Suprapubic skin (tissue), 4 donors: Measurements from ENCODE around the gene CDCA7L. TPM values are rescaled to one million over a fixed set of nuclear protein-coding genes. Genes with fewer than 3 reads are reported as not detected.
"Not testable (repeated sequence)": the region's sequence is repeated elsewhere in the genome, so short reads cannot be mapped to it uniquely, and the experiment has no call there.

Experiments used
- DNase-seq, 2 donors: peaks; one replicate each; pipeline ENCODE4 v3.0.0-alpha.2; 2019; ENCODE audit warnings: low spot score in 2 of 2
- H3K27ac ChIP-seq: fragments of 200-600 bp; sonication (generic); one replicate; pipeline ENCODE4 v1.5.1; 2019
- H3K27me3 ChIP-seq: fragments of 200-600 bp; sonication (generic); one replicate; pipeline ENCODE4 v1.5.1; 2019
- H3K36me3 ChIP-seq: fragments of 200-600 bp; sonication (generic); one replicate; pipeline ENCODE4 v1.5.1; 2019
- H3K4me1 ChIP-seq: fragments of 200-600 bp; sonication (generic); one replicate; pipeline ENCODE4 v1.5.1; 2019
- H3K4me3 ChIP-seq: fragments of 200-600 bp; sonication (generic); one replicate; pipeline ENCODE4 v1.5.1; 2019; ENCODE audit warnings: mild to moderate bottlenecking
- H3K9me3 ChIP-seq: fragments of 200-600 bp; sonication (generic); one replicate; pipeline ENCODE4 v1.5.1; 2019
- EP300 ChIP-seq: sonication (generic); formaldehyde crosslinking; IDR thresholded peaks from one replicate; pipeline ENCODE4 v1.6.1; 2017; ENCODE audit warnings: antibody characterized with exemption
- POLR2A ChIP-seq, 2 donors: fragments of 450-650 bp; IDR thresholded peaks; one replicate each; pipeline ENCODE4 v1.6.1; 2017; ENCODE audit warnings: antibody characterized with exemption in 2 of 2, mild to moderate bottlenecking in 2 of 2, moderate library complexity in 2 of 2
- POLR2AphosphoS5 ChIP-seq, 3 donors: sonication (generic); formaldehyde crosslinking; IDR thresholded peaks; one replicate each; pipeline ENCODE4 v1.6.1; 2017; ENCODE audit warnings: antibody characterized with exemption in 3 of 3
- WGBS: methylation state at CpG from one replicate; pipeline ENCODE4 v1.1.5; 2018; 5-methylcytosine and 5-hydroxymethylcytosine counted together
- total RNA-seq, 4 donors: library from RNA; depleted of rRNA; stranded (reverse); fragments of >200 nt; gene quantifications; one replicate each; pipeline ENCODE4 v1.1.0, GENCODE V29; 2016
- TF ChIP-seq, protein P1 (sequence below), 2 donors: fragments of 200-600 bp in 1 of 2; fragments of 450-650 bp in 1 of 2; sonication (generic) in 1 of 2; IDR thresholded peaks; one replicate each; pipeline ENCODE4 v1.5.1; 2016 to 2019; ENCODE audit warnings: antibody characterized with exemption in 2 of 2, mild to moderate bottlenecking in 1 of 2, moderate library complexity in 1 of 2

CDCA7L gene
- total RNA-seq, 4 donors from 2014 or later, result 26.2 to 138 (median 44.0) TPM

- peaks cover 24% of the 10 kb centered on the region for H3K4me1 ChIP-seq
- no peak overlapping the region for H3K4me3 ChIP-seq
- 95% methylated on average over 3 of the region's 3 CpGs for WGBS
- no peaks in the 10 kb centered on the region for H3K36me3 ChIP-seq
- DNase-seq, result no peak
- H3K27ac ChIP-seq, result no peak overlapping the region
- H3K9me3 ChIP-seq, result no peaks in the 10 kb centered on the region
- TF ChIP-seq POLR2A (IDR thresholded peaks at IDR 0.05), result no peak
- no peaks in the 10 kb centered on the region for H3K27me3 ChIP-seq
Measured at GRCh38 chr7:21939858-21940372, 5.8 kb downstream of the CDCA7L start.

DNA sequence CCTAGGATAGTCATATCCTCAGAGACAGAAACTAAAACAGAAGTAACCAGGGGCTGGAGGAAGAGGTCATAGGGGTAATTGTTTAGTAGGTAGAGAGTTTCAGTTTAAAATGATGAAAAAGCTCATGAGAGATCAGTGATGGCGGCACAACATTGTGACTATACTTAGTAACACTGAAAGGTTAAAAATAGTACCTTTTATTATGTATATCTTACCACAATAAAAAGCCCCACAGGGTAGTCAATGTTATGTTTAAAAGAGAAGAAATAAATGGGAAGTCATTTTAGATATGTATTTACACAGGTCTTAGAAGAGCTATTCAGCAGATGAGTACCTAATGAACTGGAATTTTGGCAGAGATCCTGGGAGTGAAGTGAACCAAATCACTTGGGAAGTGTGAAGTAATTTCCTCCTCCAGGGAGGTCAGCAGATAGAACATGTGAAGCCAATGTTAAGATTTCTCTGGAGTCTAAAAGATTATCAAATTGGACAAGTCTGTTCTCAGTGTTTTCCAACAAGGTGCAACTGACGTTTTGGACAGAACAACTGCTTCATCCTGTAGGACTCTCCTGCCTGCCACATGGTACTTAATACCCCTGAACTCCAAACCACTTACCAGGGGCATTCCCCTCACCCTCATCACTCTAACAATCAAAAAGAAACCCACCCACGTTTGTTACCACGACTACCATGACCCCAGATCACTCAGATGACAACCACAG is 6.4 kb downstream of the CDCA7L start:
- H3K4me3 ChIP-seq, result no peak overlapping the region
- TF ChIP-seq EP300 (no peak), POLR2A (IDR thresholded peaks at IDR 0.05) (no peak), POLR2AphosphoS5 (IDR thresholded peaks at IDR 0.05) (no peak)
- TF ChIP-seq, protein P1, sequence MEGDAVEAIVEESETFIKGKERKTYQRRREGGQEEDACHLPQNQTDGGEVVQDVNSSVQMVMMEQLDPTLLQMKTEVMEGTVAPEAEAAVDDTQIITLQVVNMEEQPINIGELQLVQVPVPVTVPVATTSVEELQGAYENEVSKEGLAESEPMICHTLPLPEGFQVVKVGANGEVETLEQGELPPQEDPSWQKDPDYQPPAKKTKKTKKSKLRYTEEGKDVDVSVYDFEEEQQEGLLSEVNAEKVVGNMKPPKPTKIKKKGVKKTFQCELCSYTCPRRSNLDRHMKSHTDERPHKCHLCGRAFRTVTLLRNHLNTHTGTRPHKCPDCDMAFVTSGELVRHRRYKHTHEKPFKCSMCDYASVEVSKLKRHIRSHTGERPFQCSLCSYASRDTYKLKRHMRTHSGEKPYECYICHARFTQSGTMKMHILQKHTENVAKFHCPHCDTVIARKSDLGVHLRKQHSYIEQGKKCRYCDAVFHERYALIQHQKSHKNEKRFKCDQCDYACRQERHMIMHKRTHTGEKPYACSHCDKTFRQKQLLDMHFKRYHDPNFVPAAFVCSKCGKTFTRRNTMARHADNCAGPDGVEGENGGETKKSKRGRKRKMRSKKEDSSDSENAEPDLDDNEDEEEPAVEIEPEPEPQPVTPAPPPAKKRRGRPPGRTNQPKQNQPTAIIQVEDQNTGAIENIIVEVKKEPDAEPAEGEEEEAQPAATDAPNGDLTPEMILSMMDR (IDR thresholded peaks at IDR 0.05), result no peak
- H3K9me3 ChIP-seq, result no peaks in the 10 kb centered on the region
- no peaks in the 10 kb centered on the region for H3K36me3 ChIP-seq
- peaks cover 18% of the 10 kb centered on the region for H3K4me1 ChIP-seq
- no peak for DNase-seq
- no peaks in the 10 kb centered on the region for H3K27me3 ChIP-seq
- no peak overlapping the region for H3K27ac ChIP-seq
- WGBS, result 72% methylated on average over 4 of the region's 4 CpGs

- Histone ChIP-seq H3K27me3 (no peaks in the 10 kb centered on the region), H3K4me1 (peaks cover 17% of the 10 kb centered on the region), H3K4me3 (no peak overlapping the region), H3K9me3 (no peaks in the 10 kb centered on the region), H3K36me3 (no peaks in the 10 kb centered on the region), H3K27ac (no peak overlapping the region)
- TF ChIP-seq POLR2A (IDR thresholded peaks at IDR 0.05) (no peak), POLR2AphosphoS5 (IDR thresholded peaks at IDR 0.05) (no peak)
- TF ChIP-seq, protein P1 (IDR thresholded peaks at IDR 0.05), result no peak
- WGBS, result 83% methylated on average over 2 of the region's 2 CpGs
- no peak for DNase-seq
Measured at GRCh38 chr7:21938463-21938862, 7.2 kb downstream of the CDCA7L start.

- TF ChIP-seq POLR2A (IDR thresholded peaks at IDR 0.05), result no peak
- TF ChIP-seq EP300, result no peak
- TF ChIP-seq, protein P1 (IDR thresholded peaks at IDR 0.05), result no peak
- no peak for TF ChIP-seq POLR2AphosphoS5 (IDR thresholded peaks at IDR 0.05)
- DNase-seq, result no peak
- no peaks in the 10 kb centered on the region for H3K4me1 ChIP-seq
- no peaks in the 10 kb centered on the region for H3K9me3 ChIP-seq
- H3K36me3 ChIP-seq, result no peaks in the 10 kb centered on the region
- no peak overlapping the region for H3K27ac ChIP-seq
- no peak overlapping the region for H3K4me3 ChIP-seq
- no peaks in the 10 kb centered on the region for H3K27me3 ChIP-seq
Measured at GRCh38 chr7:21934808-21935207, 10.9 kb downstream of the CDCA7L start.

DNA sequence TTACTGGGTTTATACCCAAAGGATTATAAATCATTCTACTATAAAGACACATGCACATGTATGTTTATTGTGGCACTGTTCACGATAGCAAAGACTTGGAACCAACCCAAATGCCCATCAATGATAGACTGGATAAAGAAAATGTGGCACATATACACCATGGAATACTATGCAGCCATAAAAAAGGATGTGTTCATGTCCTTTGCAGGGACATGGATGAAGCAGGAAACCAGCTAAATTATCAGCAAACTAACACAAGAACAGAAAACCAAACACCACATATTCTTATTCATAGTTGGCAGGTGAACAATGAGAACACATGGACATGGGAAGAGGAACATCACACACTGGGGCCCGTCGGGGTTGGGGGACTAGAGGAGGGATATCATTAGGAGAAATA is 12.4 kb downstream of the CDCA7L start:
- not testable (repeated sequence) for H3K4me1 ChIP-seq, H3K27ac ChIP-seq, H3K4me3 ChIP-seq, H3K27me3 ChIP-seq, DNase-seq, H3K36me3 ChIP-seq, H3K9me3 ChIP-seq
- WGBS, result 85% methylated on average over 3 of the region's 3 CpGs

GRCh38 chr7:21927693-21928092 is 18.0 kb downstream of the CDCA7L start:
- H3K36me3 ChIP-seq, result no peaks in the 10 kb centered on the region
- WGBS, result 81% methylated on average over 5 of the region's 6 CpGs

More at GRCh38 chr7:21927693-21928092, 18.0 kb downstream of the CDCA7L start:
- no peaks in the 10 kb centered on the region for H3K4me1 ChIP-seq
- no peak overlapping the region for H3K4me3 ChIP-seq
- H3K27me3 ChIP-seq, result no peaks in the 10 kb centered on the region
- H3K9me3 ChIP-seq, result no peaks in the 10 kb centered on the region
- no peak for DNase-seq
- TF ChIP-seq POLR2AphosphoS5 (IDR thresholded peaks at IDR 0.05), result no peak
- TF ChIP-seq, protein P1 (IDR thresholded peaks at IDR 0.05), result no peak
- TF ChIP-seq POLR2A (IDR thresholded peaks at IDR 0.05), result no peak
- TF ChIP-seq EP300, result no peak
- H3K27ac ChIP-seq, result no peak overlapping the region
